SU-DHL-6 (cell line): ENCODE results near the gene ALDOB.

Experiments used
- EZH2phosphoT487 ChIP-seq: fragments of 200-600 bp; sonication (generic), shearing (Covaris generic); conservative IDR thresholded peaks from 2 replicates; pipeline ENCODE4 v1.6.1; 2018; ENCODE audit warnings: mild to moderate bottlenecking, antibody characterized with exemption, low read length, moderate library complexity, mixed read lengths
- TF ChIP-seq, protein P1 (sequence below): fragments of 200-600 bp; sonication (generic); IDR thresholded peaks from one replicate; pipeline ENCODE4 v1.5.1; 2017; ENCODE audit warnings: antibody characterized with exemption, mild to moderate bottlenecking, low read length, moderate library complexity; ENCODE audit not compliant: insufficient read depth, poor library complexity, severe bottlenecking

DNA sequence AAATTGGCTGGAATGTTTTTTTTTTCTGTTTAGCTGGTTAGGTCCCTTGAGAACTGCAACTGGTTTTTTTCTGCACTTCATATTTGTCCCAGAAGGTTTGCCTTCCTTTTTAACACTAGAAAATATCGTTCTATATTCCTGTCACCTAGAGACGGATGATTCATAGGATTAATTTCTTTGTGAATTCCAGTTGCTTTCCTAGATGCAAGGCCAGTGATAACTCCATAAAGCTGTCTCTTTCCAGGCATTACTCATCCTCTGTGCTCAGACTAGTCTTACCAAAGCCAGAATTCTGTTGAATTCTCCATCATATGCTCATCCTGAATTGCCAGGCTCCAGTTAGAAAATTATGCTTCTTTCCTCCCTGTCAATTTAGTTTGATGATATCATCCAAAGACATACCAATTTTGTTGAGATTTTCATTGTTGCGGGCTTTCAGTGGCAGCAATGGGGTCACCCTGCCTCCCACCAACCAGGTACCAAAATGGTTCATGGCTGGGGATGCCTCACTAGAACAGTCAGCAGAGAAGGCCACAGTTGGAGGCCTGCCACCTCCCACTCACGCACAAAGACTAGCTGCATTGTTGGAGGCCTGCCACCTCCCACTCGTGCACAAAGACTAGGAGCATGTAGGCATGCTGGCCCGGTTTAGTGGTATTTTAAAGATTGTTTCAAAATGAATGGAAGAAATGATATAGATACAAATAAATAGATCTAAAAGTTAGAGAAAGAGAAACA, 59.3 kb downstream of the ALDOB start:
- TF ChIP-seq, protein P1, sequence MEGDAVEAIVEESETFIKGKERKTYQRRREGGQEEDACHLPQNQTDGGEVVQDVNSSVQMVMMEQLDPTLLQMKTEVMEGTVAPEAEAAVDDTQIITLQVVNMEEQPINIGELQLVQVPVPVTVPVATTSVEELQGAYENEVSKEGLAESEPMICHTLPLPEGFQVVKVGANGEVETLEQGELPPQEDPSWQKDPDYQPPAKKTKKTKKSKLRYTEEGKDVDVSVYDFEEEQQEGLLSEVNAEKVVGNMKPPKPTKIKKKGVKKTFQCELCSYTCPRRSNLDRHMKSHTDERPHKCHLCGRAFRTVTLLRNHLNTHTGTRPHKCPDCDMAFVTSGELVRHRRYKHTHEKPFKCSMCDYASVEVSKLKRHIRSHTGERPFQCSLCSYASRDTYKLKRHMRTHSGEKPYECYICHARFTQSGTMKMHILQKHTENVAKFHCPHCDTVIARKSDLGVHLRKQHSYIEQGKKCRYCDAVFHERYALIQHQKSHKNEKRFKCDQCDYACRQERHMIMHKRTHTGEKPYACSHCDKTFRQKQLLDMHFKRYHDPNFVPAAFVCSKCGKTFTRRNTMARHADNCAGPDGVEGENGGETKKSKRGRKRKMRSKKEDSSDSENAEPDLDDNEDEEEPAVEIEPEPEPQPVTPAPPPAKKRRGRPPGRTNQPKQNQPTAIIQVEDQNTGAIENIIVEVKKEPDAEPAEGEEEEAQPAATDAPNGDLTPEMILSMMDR: no peak
- TF ChIP-seq EZH2phosphoT487: no peak
